GM18519 (cell line): ENCODE data around the gene SERINC2.

Experiments used
- ATAC-seq: cut with Tn5 transposase; IDR thresholded peaks from one replicate; pipeline ENCODE4 v1.9.1; 2021; ENCODE audit warnings: mild to moderate bottlenecking, moderate library complexity; ENCODE audit not compliant: unreplicated experiment, low FRiP score

The SERINC2 gene

GRCh38 chr1:31412732-31413404, at the start of gene SERINC2:
Gene SERINC2 (plus strand): TSS chr1:31413213. CDS start chr1:31413266, 53 bp downstream.
- no peak for ATAC-seq

DNA sequence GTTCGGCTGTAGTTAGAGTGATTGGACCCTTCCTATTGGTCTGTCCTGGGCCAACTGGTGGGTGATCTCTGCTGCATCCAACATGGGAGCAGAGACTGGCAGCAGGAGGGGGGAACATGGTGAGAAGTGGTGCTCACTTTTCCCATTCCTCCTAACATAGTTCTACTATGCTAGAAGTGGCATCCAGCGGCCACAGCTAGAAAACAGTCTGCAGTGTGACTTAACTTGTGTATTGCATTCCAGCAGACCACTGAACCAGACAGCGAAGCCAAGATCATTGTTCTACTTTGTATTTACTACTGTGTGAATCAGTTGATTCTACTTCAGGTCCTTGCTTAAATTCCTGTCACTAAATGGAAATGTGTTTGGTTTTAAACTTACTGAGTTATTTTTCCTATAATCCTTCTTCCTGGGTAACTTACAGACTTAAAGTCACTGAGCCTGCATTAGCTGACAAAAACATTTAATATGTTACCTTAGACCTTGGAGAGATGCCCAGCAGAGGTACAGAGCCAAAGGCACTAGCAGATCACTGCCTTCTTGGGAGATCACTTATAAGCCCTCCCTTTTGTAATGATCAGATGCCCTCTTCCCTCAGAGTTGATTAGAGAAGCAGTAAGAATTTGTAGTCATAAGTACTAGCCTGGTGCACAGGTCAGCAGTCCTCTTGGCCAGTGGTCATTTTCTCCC, 48.3 kb upstream of the SERINC2 start:
- ATAC-seq, result no peak

- ATAC-seq, result no peak
These were observed 46.2 kb upstream of the SERINC2 start for GRCh38 chr1:31366796-31367195.

DNA sequence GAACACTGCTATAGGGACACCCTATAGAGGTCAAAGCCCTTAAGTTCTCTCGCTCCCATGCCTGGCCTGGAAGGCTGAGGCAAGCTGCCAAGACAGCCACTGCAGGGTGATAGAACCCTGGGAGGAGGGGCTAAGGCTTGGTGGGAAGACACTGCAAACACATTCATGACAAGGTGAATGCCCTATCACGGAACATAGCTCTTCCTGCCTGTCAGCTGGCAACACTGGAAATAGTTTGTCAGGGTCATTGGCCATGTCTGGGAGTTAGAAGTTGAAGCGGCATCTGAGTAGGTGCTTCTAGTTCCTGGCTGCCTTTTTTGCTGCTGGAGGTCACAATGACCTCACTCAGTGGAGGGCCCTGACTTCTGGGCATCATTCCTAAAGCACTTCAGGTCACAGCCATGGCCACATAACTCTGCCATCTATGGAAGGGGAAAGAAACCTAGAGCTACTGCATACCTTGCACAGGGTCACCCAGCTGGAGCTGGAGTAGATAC, 44.4 kb upstream of the SERINC2 start:
- ATAC-seq, result no peak

- ATAC-seq, result no peak
These were observed 43.0 kb upstream of the SERINC2 start for GRCh38 chr1:31370021-31370420.

- ATAC-seq, result no peak
These were observed 42.4 kb upstream of the SERINC2 start for GRCh38 chr1:31370565-31370964.

GRCh38 chr1:31371121-31371959, 41.7 kb upstream of the SERINC2 start:
- no peak for ATAC-seq

DNA sequence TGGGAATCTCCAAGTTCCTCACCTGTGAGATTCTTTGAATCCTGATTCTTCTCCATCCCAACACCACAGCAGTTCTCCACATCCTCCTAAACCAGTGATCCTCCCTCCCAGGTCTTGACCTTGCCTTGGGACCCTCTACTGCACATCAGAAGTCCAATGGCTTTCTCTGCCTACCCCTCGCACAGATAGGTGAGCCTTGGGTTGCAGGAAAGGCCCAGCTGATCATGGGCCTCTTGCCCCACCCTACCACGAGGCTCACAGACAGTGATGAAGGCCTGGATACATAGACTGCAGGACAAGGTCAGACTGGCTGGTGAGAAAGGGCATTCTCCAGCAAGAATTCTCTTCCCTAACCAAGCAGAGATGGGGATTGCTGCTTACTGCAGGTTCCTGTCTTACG, 41.0 kb upstream of the SERINC2 start:
- no peak for ATAC-seq

DNA sequence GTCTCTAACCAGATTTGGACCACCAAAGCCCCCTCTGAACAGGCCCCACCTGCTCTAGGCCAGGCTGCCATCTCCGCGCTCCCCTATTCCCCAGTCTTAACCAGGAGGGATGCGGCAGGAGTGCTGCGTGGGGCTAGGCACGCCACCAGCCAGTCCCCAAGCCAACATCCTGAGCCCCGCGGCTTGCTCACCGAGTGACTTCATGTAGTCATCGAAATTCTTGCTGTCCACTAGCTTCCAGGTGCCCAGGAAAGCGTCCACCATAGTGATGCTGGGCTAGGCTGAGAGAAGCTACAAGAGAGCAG, 40.3 kb upstream of the SERINC2 start:
- ATAC-seq, result no peak

DNA sequence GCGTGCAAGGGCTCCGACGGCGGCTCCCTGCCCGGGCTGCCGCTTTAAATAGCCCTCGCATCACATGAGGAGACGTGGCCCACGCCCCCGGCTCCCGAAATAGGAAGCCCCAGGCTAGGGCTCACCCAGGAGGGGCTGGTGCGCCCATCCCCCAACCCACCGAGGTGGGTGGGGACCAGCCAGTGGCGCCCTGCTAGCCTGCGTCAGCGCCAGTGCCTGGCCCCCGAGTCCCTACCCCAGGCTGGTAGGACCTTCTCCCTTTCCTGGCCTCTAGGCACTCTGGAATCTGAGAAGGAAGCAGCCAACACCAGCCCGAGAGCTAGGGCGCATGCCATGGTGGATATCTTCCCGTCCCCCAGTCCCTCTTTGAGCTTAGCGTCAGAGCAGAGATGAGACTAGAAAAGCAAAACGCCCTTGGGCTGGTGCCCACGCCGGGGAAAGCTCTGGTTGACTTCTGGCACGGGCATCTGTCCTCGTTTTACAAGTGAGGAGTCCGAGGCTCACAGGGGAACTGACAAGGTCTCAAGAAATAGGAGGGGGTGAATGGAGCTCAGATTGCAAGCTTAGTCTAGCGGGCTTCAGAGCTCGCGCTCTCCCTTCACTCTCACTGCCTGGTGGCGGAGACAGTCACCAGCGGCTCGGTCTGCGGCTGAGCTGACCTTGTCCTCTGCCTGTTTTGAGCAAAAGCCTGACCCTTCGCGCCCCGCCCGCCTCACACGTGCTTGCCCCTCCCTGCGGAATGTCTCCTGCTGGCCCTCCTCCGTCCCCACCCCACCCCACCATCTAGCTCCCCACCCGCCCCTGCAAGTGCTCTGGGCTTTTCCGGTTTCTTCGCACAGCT, 39.7 kb upstream of the SERINC2 start, which contains the start of gene FABP3:
Gene FABP3 (minus strand): TSS at position 21 of the 841 bp plus-strand sequence. CDS start 62 bp downstream, outside the sequence.
- ATAC-seq, result no peak

DNA sequence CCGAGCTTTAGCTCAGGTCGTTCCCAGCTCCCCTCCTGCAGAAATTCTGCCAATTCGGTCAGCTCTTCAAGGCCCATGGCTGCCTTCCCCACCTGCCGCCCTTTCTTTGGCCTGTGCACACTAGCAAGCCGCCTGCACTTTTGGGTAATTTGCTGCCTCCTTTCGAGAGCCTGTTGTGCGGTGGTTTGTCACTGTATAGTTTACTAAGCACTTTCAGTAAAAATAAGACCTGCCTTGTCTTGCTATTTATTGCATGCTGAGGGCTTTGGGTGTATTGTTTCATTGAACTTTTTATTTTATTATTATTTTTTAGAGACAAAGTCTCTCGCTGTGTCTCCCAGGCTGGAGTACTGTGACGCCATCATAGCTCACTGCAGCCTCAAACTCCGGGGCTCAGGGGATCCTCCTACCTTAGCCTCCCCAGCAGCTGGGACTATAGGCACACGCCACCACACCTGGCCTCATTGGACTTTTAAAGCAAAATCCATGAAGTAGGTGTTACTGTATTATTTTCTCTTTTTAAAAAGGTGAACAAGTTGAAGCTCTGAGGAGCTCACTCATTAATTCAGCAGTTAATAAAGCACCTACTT, 39.0 kb upstream of the SERINC2 start:
- no peak for ATAC-seq

GRCh38 chr1:31374511-31375196, 38.4 kb upstream of the SERINC2 start:
- no peak for ATAC-seq

DNA sequence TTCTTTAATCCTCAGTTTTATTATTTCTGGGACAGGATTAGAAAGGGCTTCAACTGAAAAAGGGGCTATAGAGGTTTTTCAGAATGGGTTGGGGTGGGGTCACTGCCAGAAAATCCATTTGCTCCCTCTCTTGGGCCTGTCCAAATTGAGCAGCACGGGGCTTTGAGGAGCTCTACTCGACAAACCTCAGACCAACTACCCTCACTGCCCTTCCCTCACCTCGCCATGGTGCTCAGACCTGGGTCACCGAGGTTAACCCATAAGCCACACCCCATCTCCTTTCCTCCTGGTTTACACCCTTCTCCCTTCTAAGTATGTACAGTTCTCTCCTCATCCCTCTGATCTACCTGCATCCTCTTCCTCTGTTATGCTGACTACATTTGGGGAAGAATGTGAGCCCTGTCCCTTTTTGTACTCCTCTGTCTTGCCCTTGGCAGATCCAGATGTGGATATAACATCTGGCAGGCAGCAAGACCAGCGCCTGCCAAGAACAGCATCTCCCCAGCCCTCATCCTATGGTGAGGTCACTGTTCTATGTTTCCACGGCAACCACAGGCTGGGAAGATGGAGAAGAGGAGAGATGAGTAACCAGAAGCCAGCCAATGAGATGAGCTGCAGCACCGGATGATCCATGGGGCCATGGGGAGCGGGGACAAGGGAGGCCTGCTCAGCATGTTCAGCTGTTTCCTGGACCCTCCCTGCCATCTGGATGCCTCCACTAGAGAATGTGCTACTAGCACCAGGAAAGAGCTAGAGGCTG, 36.5 kb upstream of the SERINC2 start:
- no peak for ATAC-seq

- ATAC-seq, result no peak
These were observed 35.6 kb upstream of the SERINC2 start for GRCh38 chr1:31377364-31377863.

- no peak for ATAC-seq
These were observed 35.0 kb upstream of the SERINC2 start for GRCh38 chr1:31378001-31378400.

GRCh38 chr1:31380181-31380580, 32.8 kb upstream of the SERINC2 start:
- no peak for ATAC-seq

DNA sequence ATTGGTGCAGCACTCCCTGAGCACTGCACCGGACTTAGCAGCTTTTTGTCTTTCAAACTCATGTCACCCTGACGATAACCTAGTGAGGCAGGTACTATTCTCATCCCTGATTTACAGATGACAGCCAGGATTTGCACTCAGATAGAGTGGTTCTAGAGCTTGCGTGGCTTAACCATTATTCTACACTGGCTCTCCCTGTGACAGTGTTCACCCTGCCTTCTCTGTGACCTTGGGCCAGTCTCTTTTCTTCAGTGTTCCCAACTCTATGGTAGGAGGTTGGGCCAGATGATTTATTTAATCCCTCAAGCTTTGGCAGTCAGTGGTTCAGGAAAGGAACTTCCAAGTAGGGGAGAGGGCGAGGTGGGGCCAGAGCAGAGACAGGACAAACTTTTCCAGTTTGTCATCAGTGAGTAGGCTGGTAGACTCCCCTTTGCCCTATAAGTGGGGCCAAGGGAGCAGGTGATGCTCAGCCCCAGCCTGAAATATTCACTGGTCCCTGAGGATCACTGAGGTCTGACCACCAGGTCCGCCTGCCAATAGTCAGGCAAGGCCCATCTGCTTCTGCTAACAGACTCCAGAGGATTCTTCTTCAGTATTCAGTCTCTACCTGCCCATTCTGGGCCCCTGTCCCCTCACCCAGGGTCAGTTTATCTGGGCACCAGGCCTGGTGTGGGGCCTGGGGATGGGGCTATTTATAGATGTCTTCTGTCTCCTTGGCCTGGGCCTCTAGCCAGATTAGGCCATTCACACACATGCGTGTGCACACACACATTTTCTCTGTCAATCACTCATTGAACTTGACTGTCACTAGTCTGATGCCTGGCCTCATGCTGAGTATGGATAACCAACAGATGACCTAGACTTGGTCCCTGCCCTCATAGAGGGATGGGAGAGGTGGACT, 31.4 kb upstream of the SERINC2 start:
- ATAC-seq, result no peak
